Endothelial cell of umbilical vein (primary cell): ENCODE data around the gene RTEL1.

Experiments used
- EZH2 ChIP-seq: IDR thresholded peaks from 2 replicates; pipeline ENCODE4 v1.6.1; 2012; ENCODE audit warnings: borderline replicate concordance, low read depth, mild to moderate bottlenecking, moderate library complexity, low read length, inconsistent platforms; ENCODE audit not compliant: severe bottlenecking
- GATA2 ChIP-seq: IDR thresholded peaks from 2 replicates; pipeline ENCODE4 v1.7.0; 2011; ENCODE audit warnings: low read depth, mild to moderate bottlenecking, moderate library complexity, mixed read lengths, low read length; ENCODE audit not compliant: insufficient read length, insufficient read depth
- MYC ChIP-seq: IDR thresholded peaks from one replicate; pipeline ENCODE4 v1.6.1; 2011; ENCODE audit warnings: mild to moderate bottlenecking, low read depth, low read length
- POLR2A ChIP-seq: IDR thresholded peaks from 2 replicates; pipeline ENCODE4 v1.6.1; 2012; ENCODE audit warnings: low read depth, mild to moderate bottlenecking, control low read depth, low read length
- POLR2AphosphoS5 ChIP-seq: IDR thresholded peaks from 2 replicates; pipeline ENCODE4 v1.6.1; 2012; ENCODE audit warnings: low read depth, mild to moderate bottlenecking, control low read depth, low read length, moderate library complexity; ENCODE audit not compliant: insufficient read depth
- TF ChIP-seq, protein P1 (sequence below), 2 donors: IDR thresholded peaks; 1 replicate in 1 of 2; 2 replicates in 1 of 2; pipeline ENCODE4 v1.5.1; 2011; ENCODE audit warnings: low read length in 2 of 2, mild to moderate bottlenecking in 2 of 2, moderate library complexity in 2 of 2, control low read depth in 1 of 2, inconsistent platforms in 1 of 2, low read depth in 1 of 2; ENCODE audit not compliant: insufficient read depth in 1 of 2; ENCODE audit errors: extremely low read depth in 1 of 2
- TF ChIP-seq, protein P2 (sequence below): IDR thresholded peaks from 2 replicates; pipeline ENCODE4 v1.6.1; 2011; ENCODE audit not compliant: insufficient read depth, insufficient read length

DNA sequence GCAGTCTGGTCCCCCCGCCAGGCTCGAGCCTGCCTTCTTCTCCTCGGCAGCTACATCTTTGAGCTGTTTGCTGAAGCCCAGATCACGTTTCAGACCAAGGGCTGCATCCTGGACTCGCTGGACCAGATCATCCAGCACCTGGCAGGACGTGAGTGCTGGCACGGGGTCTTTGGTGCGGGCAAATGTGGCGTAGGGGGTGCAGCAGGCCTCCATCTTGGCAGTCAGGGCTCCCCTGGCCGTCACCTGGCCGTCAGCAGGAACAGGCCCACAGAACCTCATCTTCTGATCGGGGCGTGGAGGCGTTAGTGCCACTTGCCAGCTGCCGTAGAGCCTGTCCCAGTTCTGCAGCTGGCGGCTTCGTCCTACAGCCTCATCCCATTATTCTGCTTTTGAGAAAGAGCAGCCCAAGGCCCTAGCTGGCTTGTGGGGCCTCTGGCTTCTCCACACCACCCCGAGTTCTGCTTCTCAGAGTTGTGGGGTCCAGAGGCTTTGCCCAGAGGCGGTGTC lies 21.7 kb downstream of the RTEL1 start:
- TF ChIP-seq, protein P1, sequence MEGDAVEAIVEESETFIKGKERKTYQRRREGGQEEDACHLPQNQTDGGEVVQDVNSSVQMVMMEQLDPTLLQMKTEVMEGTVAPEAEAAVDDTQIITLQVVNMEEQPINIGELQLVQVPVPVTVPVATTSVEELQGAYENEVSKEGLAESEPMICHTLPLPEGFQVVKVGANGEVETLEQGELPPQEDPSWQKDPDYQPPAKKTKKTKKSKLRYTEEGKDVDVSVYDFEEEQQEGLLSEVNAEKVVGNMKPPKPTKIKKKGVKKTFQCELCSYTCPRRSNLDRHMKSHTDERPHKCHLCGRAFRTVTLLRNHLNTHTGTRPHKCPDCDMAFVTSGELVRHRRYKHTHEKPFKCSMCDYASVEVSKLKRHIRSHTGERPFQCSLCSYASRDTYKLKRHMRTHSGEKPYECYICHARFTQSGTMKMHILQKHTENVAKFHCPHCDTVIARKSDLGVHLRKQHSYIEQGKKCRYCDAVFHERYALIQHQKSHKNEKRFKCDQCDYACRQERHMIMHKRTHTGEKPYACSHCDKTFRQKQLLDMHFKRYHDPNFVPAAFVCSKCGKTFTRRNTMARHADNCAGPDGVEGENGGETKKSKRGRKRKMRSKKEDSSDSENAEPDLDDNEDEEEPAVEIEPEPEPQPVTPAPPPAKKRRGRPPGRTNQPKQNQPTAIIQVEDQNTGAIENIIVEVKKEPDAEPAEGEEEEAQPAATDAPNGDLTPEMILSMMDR (IDR thresholded peaks at IDR 0.05; ENCODE audit: extremely low read depth in 1 of 2, insufficient read depth in 1 of 2, low read depth in 1 of 2, low read length in 2 of 2) = no peak
- no peak for TF ChIP-seq EZH2
- no peak for TF ChIP-seq POLR2AphosphoS5
- TF ChIP-seq POLR2A = no peak
- no peak for TF ChIP-seq MYC
- TF ChIP-seq GATA2 = no peak
- TF ChIP-seq, protein P2, sequence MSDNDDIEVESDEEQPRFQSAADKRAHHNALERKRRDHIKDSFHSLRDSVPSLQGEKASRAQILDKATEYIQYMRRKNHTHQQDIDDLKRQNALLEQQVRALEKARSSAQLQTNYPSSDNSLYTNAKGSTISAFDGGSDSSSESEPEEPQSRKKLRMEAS = no peak
